Mammary epithelial cell (primary cell): Measurements from ENCODE around the gene PTGER2.

Source experiments
- CTCF ChIP-seq, 2 donors: IDR thresholded peaks in 1 of 2; conservative IDR thresholded peaks in 1 of 2; 2 replicates each; pipeline ENCODE4 v1.5.1; 2011 to 2012; ENCODE audit warnings: inconsistent platforms in 2 of 2, low read length in 2 of 2, mild to moderate bottlenecking in 2 of 2, control low read depth in 1 of 2, low read depth in 1 of 2; ENCODE audit not compliant: insufficient read depth in 1 of 2; ENCODE audit errors: extremely low read depth in 1 of 2
- EZH2 ChIP-seq: IDR thresholded peaks from 2 replicates; pipeline ENCODE4 v1.6.1; 2012; ENCODE audit warnings: low read length, inconsistent platforms, borderline replicate concordance

- no peak for TF ChIP-seq CTCF (conservative IDR thresholded peaks at IDR 0.05 in 1 of 2, IDR thresholded peaks at IDR 0.05 in 1 of 2; ENCODE audit: extremely low read depth in 1 of 2, insufficient read depth in 1 of 2, low read depth in 1 of 2, low read length in 2 of 2)
- TF ChIP-seq EZH2: no peak
These were observed 22.1 kb downstream of the PTGER2 start for GRCh38 chr14:52336241-52336640.
